Measurements from ENCODE around the gene MMP24.
A peak's percentile ranks its signal among the peaks of the same experiment; 100 is the strongest.
"Not testable (repeated sequence)": the region's sequence is repeated elsewhere in the genome, so short reads cannot be mapped to it uniquely, and the experiment has no call there.

Gene MMP24

GRCh38 chr20:35226126-35226883, at the start of gene MMP24:
MMP24 (plus strand) TSS chr20:35226690; CDS start chr20:35226739, 49 bp downstream.
- DNase-seq (ENCODE audit: low read depth) = no peak

- no peak for DNase-seq (ENCODE audit: low read depth)
These were observed 46.9 kb upstream of the MMP24 start for GRCh38 chr20:35179292-35180212.

- DNase-seq (ENCODE audit: low read depth) = no peak
These were observed 46.2 kb upstream of the MMP24 start for GRCh38 chr20:35180266-35180665.

- DNase-seq (ENCODE audit: low read depth) = no peak
These were observed 44.8 kb upstream of the MMP24 start for GRCh38 chr20:35181731-35182130.

GRCh38 chr20:35186691-35187289, 39.7 kb upstream of the MMP24 start:
- DNase-seq (ENCODE audit: low read depth) = not testable (repeated sequence)

GRCh38 chr20:35187584-35188190, 38.8 kb upstream of the MMP24 start:
- DNase-seq (ENCODE audit: low read depth) = no peak

- DNase-seq (ENCODE audit: low read depth) = not testable (repeated sequence)
These were observed 37.3 kb upstream of the MMP24 start for GRCh38 chr20:35189223-35189622.

- no peak for DNase-seq (ENCODE audit: low read depth)
These were observed 35.9 kb upstream of the MMP24 start for GRCh38 chr20:35190556-35190955.

- DNase-seq (ENCODE audit: low read depth) = no peak
These were observed 34.9 kb upstream of the MMP24 start for GRCh38 chr20:35191419-35192117.

GRCh38 chr20:35192118-35192872, 34.2 kb upstream of the MMP24 start:
- DNase-seq (ENCODE audit: low read depth) = no peak

GRCh38 chr20:35193031-35193791, 33.3 kb upstream of the MMP24 start:
- not testable (repeated sequence) for DNase-seq (ENCODE audit: low read depth)

GRCh38 chr20:35196313-35196712, 30.2 kb upstream of the MMP24 start:
- DNase-seq (ENCODE audit: low read depth) = no peak

GRCh38 chr20:35199740-35200139, 26.8 kb upstream of the MMP24 start:
- DNase-seq (ENCODE audit: low read depth) = no peak

- no peak for DNase-seq (ENCODE audit: low read depth)
These were observed 26.2 kb upstream of the MMP24 start for GRCh38 chr20:35200267-35200666.

- not testable (repeated sequence) for DNase-seq (ENCODE audit: low read depth)
These were observed 25.0 kb upstream of the MMP24 start for GRCh38 chr20:35201467-35201866.

GRCh38 chr20:35206802-35207201, 19.7 kb upstream of the MMP24 start:
- DNase-seq (ENCODE audit: low read depth) = no peak

- peak; percentile 64 for DNase-seq (ENCODE audit: low read depth)
These were observed 18.4 kb upstream of the MMP24 start for GRCh38 chr20:35207950-35208611.

GRCh38 chr20:35215066-35215956, 11.2 kb upstream of the MMP24 start:
- DNase-seq (ENCODE audit: low read depth) = no peak

Data from activated T-cell treated with anti-CD3 and anti-CD28 coated beads for 24 hours (primary cell).